ENCODE data around the gene ZNF341.

- TF ChIP-seq CTCF (IDR thresholded peaks at IDR 0.05) (no peak), POLR2A (IDR thresholded peaks at IDR 0.05) (no peak), EP300 (IDR thresholded peaks at IDR 0.05) (no peak)
These were observed 91.2 kb downstream of the ZNF341 start for GRCh38 chr20:33822991-33823390.
